ENCODE results near the gene MINDY1.
A peak's percentile ranks its signal among the peaks of the same experiment; 100 is the strongest.

Gene MINDY1

GRCh38 chr1:150981805-150982712 is 24.6 kb downstream of the MINDY1 start, which contains the start of gene ANXA9:
Gene ANXA9 (plus strand): TSS chr1:150982292. CDS start chr1:150983106, 814 bp downstream.
- DNase-seq, result no peak

GRCh38 chr1:150981177-150981804 is 25.4 kb downstream of the MINDY1 start:
- no peak for DNase-seq

- DNase-seq, result peak; percentile 82
Observed at GRCh38 chr1:150979092-150980056, 27.3 kb downstream of the MINDY1 start.

- peak; percentile 63 for DNase-seq
Observed at GRCh38 chr1:150976879-150977694, 29.6 kb downstream of the MINDY1 start.

- no peak for DNase-seq
Observed at GRCh38 chr1:150976401-150976821, 30.3 kb downstream of the MINDY1 start.

- DNase-seq, result peak; percentile 68
Observed at GRCh38 chr1:150974580-150975478, 31.9 kb downstream of the MINDY1 start, which contains the start of gene CERS2. Gene CERS2 (minus strand): TSS chr1:150974835. CDS start chr1:150969090, 5,745 bp downstream.

GRCh38 chr1:150973836-150974579 is 32.7 kb downstream of the MINDY1 start:
- DNase-seq, result peak; percentile 40

GRCh38 chr1:150973258-150973835 is 33.4 kb downstream of the MINDY1 start:
- DNase-seq, result no peak

- DNase-seq, result no peak
Observed at GRCh38 chr1:150972417-150972940, 34.2 kb downstream of the MINDY1 start.

GRCh38 chr1:150971583-150972416 is 34.9 kb downstream of the MINDY1 start:
- no peak for DNase-seq

GRCh38 chr1:150970808-150971582 is 35.7 kb downstream of the MINDY1 start:
- no peak for DNase-seq

- no peak for DNase-seq
Observed at GRCh38 chr1:150969626-150970025, 37.1 kb downstream of the MINDY1 start.

- DNase-seq, result no peak
Observed at GRCh38 chr1:150968491-150968890, 38.2 kb downstream of the MINDY1 start.

- DNase-seq, result no peak
Observed at GRCh38 chr1:150967936-150968335, 38.8 kb downstream of the MINDY1 start.

- DNase-seq, result no peak
Observed at GRCh38 chr1:150966011-150966410, 40.7 kb downstream of the MINDY1 start.

- DNase-seq, result no peak
Observed at GRCh38 chr1:150965605-150966004, 41.1 kb downstream of the MINDY1 start.

GRCh38 chr1:150964164-150964489 is 42.6 kb downstream of the MINDY1 start:
- DNase-seq, result no peak

Data from stimulated activated CD4-positive, alpha-beta T cell treated with anti-CD3 and anti-CD28 coated beads, Interleukin-12 subunit alpha, Interleukin-12 subunit beta, amount 100 ng/mL, for 4 hours (primary cell).